ENCODE data around the gene FAM163A.

- TF ChIP-seq CTCF (IDR thresholded peaks at IDR 0.05) (no peak), POLR2AphosphoS5 (IDR thresholded peaks at IDR 0.05) (no peak), EP300 (IDR thresholded peaks at IDR 0.05) (no peak)
Observed at GRCh38 chr1:179714159-179714558, 28.9 kb upstream of the FAM163A start.

Measured in suprapubic skin (tissue), 4 donors.